Osteocyte (in vitro differentiated cells): ENCODE measurements around the gene TRIM44. TPM values are rescaled to one million over a fixed set of nuclear protein-coding genes. Genes with fewer than 3 reads are reported as not detected.

Source experiments
- DNase-seq: peaks from one replicate; pipeline ENCODE4 v3.0.0; 2021; ENCODE audit warnings: mixed read lengths; ENCODE audit not compliant: unreplicated experiment; ENCODE audit errors: extremely low spot score
- H3K27ac Mint-ChIP-seq: one replicate; pipeline ENCODE4 v1.8.0; 2021; ENCODE audit warnings: mild to moderate bottlenecking, mixed read lengths; ENCODE audit not compliant: unreplicated experiment
- H3K27me3 Mint-ChIP-seq: one replicate; pipeline ENCODE4 v1.8.0; 2021; ENCODE audit warnings: mixed read lengths; ENCODE audit not compliant: unreplicated experiment
- H3K36me3 Mint-ChIP-seq: one replicate; pipeline ENCODE4 v1.8.0; 2021; ENCODE audit warnings: mixed read lengths; ENCODE audit not compliant: unreplicated experiment
- H3K4me1 Mint-ChIP-seq: one replicate; pipeline ENCODE4 v1.8.0; 2021; ENCODE audit warnings: mixed read lengths; ENCODE audit not compliant: unreplicated experiment
- H3K4me3 Mint-ChIP-seq: one replicate; pipeline ENCODE4 v1.8.0; 2021; ENCODE audit warnings: mild to moderate bottlenecking, moderate library complexity, mixed read lengths; ENCODE audit not compliant: unreplicated experiment
- H3K9me3 Mint-ChIP-seq: one replicate; pipeline ENCODE4 v1.8.0; 2021; ENCODE audit warnings: mixed read lengths; ENCODE audit not compliant: unreplicated experiment
- total RNA-seq: library from RNA; stranded (reverse); gene quantifications from 2 replicates; pipeline ENCODE4 v1.2.1, GENCODE V29; 2021
- TF ChIP-seq, protein P1 (sequence below): fragments of 200-600 bp; sonication (generic); IDR thresholded peaks from 2 replicates; pipeline ENCODE4 v1.5.0; 2021; ENCODE audit warnings: antibody characterized with exemption, mild to moderate bottlenecking, moderate library complexity

Gene TRIM44
- total RNA-seq, 1 donor from 2014 or later = 79.9 TPM

- Mint-ChIP-seq H3K36me3 (peaks cover 4% of the 10 kb centered on the region), H3K4me3 (no peak overlapping the region), H3K9me3 (no peaks in the 10 kb centered on the region), H3K4me1 (peaks cover 24% of the 10 kb centered on the region), H3K27me3 (no peaks in the 10 kb centered on the region), H3K27ac (no peak overlapping the region)
- TF ChIP-seq, protein P1, sequence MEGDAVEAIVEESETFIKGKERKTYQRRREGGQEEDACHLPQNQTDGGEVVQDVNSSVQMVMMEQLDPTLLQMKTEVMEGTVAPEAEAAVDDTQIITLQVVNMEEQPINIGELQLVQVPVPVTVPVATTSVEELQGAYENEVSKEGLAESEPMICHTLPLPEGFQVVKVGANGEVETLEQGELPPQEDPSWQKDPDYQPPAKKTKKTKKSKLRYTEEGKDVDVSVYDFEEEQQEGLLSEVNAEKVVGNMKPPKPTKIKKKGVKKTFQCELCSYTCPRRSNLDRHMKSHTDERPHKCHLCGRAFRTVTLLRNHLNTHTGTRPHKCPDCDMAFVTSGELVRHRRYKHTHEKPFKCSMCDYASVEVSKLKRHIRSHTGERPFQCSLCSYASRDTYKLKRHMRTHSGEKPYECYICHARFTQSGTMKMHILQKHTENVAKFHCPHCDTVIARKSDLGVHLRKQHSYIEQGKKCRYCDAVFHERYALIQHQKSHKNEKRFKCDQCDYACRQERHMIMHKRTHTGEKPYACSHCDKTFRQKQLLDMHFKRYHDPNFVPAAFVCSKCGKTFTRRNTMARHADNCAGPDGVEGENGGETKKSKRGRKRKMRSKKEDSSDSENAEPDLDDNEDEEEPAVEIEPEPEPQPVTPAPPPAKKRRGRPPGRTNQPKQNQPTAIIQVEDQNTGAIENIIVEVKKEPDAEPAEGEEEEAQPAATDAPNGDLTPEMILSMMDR = no peak
- no peak for DNase-seq
Observed at GRCh38 chr11:35802221-35802620, 139.6 kb downstream of the TRIM44 start.

- TF ChIP-seq, protein P1 = no peak
- no peaks in the 10 kb centered on the region for H3K27me3 Mint-ChIP-seq
- H3K27ac Mint-ChIP-seq = no peak overlapping the region
- no peaks in the 10 kb centered on the region for H3K9me3 Mint-ChIP-seq
- DNase-seq = no peak
- no peak overlapping the region for H3K4me3 Mint-ChIP-seq
- peaks cover 19% of the 10 kb centered on the region for H3K4me1 Mint-ChIP-seq
- peaks cover 6% of the 10 kb centered on the region for H3K36me3 Mint-ChIP-seq
Observed at GRCh38 chr11:35802672-35803071, 140.1 kb downstream of the TRIM44 start.

GRCh38 chr11:35803115-35803514, 140.5 kb downstream of the TRIM44 start:
- TF ChIP-seq, protein P1 = no peak
- peaks cover 6% of the 10 kb centered on the region for H3K36me3 Mint-ChIP-seq
- H3K9me3 Mint-ChIP-seq = no peaks in the 10 kb centered on the region
- H3K4me3 Mint-ChIP-seq = no peak overlapping the region
- no peak for DNase-seq
- H3K4me1 Mint-ChIP-seq = peaks cover 15% of the 10 kb centered on the region
- no peak overlapping the region for H3K27ac Mint-ChIP-seq
- no peaks in the 10 kb centered on the region for H3K27me3 Mint-ChIP-seq

DNA sequence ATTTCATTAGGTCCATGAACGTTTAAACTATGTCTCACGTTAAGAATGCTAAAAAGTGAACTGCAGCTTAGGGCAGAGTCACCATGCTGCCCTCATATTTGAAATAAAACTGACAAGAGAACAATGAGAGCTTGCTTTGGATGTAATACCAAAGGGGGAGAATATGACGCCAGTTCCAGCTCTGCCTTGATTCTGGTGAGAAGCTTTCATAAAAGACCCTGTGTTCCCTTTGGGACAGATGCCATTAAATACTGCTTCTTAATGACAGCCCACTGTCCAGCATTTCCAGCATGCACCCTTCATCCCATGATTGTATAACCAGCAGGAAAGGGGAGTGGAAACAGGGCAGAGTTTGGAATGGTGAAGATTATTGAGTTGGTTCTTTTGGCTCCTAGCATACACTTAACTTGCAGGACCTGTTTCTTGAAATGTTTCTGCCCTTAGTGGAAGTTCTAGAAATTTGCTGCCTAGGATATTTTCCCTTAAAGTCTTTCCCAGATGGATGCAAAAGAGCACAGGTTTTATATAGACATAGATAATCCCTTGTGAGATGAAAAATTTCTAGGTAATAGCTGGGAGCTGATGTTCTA, 142.0 kb downstream of the TRIM44 start:
- TF ChIP-seq, protein P1 = no peak
- Mint-ChIP-seq H3K9me3 (no peaks in the 10 kb centered on the region), H3K27ac (no peak overlapping the region), H3K4me3 (no peak overlapping the region), H3K4me1 (peaks cover 4% of the 10 kb centered on the region), H3K36me3 (peaks cover 12% of the 10 kb centered on the region), H3K27me3 (no peaks in the 10 kb centered on the region)
- DNase-seq = no peak

DNA sequence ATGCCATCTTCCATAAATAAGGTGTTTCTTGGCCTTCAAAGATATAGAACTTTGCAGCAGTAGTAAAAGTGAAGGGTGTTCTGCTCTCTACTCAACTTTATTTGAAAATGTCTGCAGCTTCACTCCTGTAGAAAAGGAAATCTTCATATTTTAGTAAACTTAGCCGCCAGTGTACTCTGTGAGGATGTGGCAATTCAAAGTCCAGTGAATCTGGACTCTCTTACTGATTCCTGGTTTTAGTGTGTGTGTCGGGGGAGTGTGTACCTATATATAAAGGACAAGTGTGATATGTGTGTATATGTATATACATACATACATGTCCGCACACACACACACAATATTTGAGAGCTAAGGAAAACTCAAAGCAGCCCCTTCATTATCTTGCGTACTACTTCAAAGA, 147.0 kb downstream of the TRIM44 start:
- no peak for DNase-seq
- no peak overlapping the region for H3K27ac Mint-ChIP-seq
- H3K27me3 Mint-ChIP-seq = no peaks in the 10 kb centered on the region
- no peak overlapping the region for H3K4me3 Mint-ChIP-seq
- peaks cover 21% of the 10 kb centered on the region for H3K4me1 Mint-ChIP-seq
- TF ChIP-seq, protein P1 = no peak
- H3K36me3 Mint-ChIP-seq = peaks cover 14% of the 10 kb centered on the region
- no peaks in the 10 kb centered on the region for H3K9me3 Mint-ChIP-seq
